T-helper 17 cell (primary cell): ENCODE data around the gene CIAO2B. TPM values are rescaled to one million over a fixed set of nuclear protein-coding genes. Genes with fewer than 3 reads are reported as not detected.
"Not testable (repeated sequence)": the region's sequence is repeated elsewhere in the genome, so short reads cannot be mapped to it uniquely, and the experiment has no call there.

ENCODE experiments used
- ATAC-seq: fragments of 150-1000 bp; cut with Tn5 transposase; 2 replicates; pipeline ENCODE4 v1.10.0; 2021; ENCODE audit warnings: mild to moderate bottlenecking, moderate library complexity
- DNase-seq, 3 donors: peaks; one replicate each; pipeline versions ENCODE4 v3.0.0 to v3.0.0-alpha.2; 2020 to 2021
- H3K9me3 ChIP-seq: one replicate; pipeline ENCODE4 v1.7.0; 2013; ENCODE audit warnings: low read length, mild to moderate bottlenecking; ENCODE audit not compliant: control insufficient read depth, poor library complexity, severe bottlenecking
- H3K27ac Mint-ChIP-seq: one replicate; pipeline ENCODE4 v1.8.0; 2022; ENCODE audit warnings: mild to moderate bottlenecking, moderate library complexity, mixed read lengths
- H3K27me3 Mint-ChIP-seq: one replicate; pipeline ENCODE4 v1.8.0; 2022; ENCODE audit warnings: mixed read lengths
- H3K36me3 Mint-ChIP-seq: one replicate; pipeline ENCODE4 v1.8.0; 2022; ENCODE audit warnings: low read depth, mixed read lengths
- H3K4me1 Mint-ChIP-seq: one replicate; pipeline ENCODE4 v1.8.0; 2022; ENCODE audit warnings: mild to moderate bottlenecking, mixed read lengths
- H3K4me3 Mint-ChIP-seq: one replicate; pipeline ENCODE4 v1.8.0; 2022; ENCODE audit warnings: mild to moderate bottlenecking, moderate library complexity, mixed read lengths
- total RNA-seq, 4 donors: library from RNA in 2 of 4; stranded (reverse) in 2 of 4; gene quantifications; one replicate each; pipeline ENCODE4 v1.2.3 and lab custom pipeline; 2022 to 2026

Gene CIAO2B
- total RNA-seq, 2 donors from 2014 or later = 50.3 to 51.0 TPM

- H3K36me3 Mint-ChIP-seq = no peaks in the 10 kb centered on the region
- H3K4me3 Mint-ChIP-seq = no peak overlapping the region
- ATAC-seq (no peak), DNase-seq (no peak)
- H3K27ac Mint-ChIP-seq = no peak overlapping the region
- H3K9me3 ChIP-seq = no peaks in the 10 kb centered on the region
- peaks cover 13% of the 10 kb centered on the region for H3K4me1 Mint-ChIP-seq
- no peaks in the 10 kb centered on the region for H3K27me3 Mint-ChIP-seq
Observed at GRCh38 chr16:66898933-66899309, 35.3 kb downstream of the CIAO2B start.

DNA sequence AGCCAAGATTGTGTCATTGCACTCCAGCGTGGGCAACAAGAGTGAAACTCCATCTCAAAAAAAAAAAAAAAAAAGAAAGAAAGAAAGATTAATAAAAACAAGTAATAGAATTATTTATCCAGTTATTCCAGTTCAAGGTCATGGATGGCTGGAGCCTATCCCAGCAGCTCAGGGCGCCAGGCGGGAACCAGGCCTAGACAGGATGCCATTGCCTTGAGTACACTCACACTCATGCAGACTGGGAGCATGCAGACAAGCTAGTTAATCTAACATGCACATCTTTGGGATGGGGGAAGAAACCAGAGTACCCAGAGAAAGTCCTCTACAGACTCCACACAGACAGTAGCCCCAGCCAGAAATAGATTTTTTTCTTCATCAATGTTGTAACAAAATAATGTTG lies 36.0 kb downstream of the CIAO2B start:
- Mint-ChIP-seq H3K4me1 (peaks cover 13% of the 10 kb centered on the region), H3K36me3 (no peaks in the 10 kb centered on the region), H3K27ac (no peak overlapping the region), H3K27me3 (no peaks in the 10 kb centered on the region), H3K4me3 (no peak overlapping the region)
- ATAC-seq = no peak
- no peaks in the 10 kb centered on the region for H3K9me3 ChIP-seq
- no peak for DNase-seq

GRCh38 chr16:66896682-66897081 lies 37.5 kb downstream of the CIAO2B start:
- H3K27ac Mint-ChIP-seq = not testable (repeated sequence)

GRCh38 chr16:66895999-66896398 lies 38.2 kb downstream of the CIAO2B start:
- no peak for ATAC-seq
- H3K27me3 Mint-ChIP-seq = no peaks in the 10 kb centered on the region
- DNase-seq = no peak
- peak overlapping the region; percentile 77 for H3K27ac Mint-ChIP-seq
- no peaks in the 10 kb centered on the region for H3K36me3 Mint-ChIP-seq
- H3K9me3 ChIP-seq = no peaks in the 10 kb centered on the region
- H3K4me1 Mint-ChIP-seq = peaks cover 17% of the 10 kb centered on the region
- H3K4me3 Mint-ChIP-seq = no peak overlapping the region

More at GRCh38 chr16:66896682-66897081, 37.5 kb downstream of the CIAO2B start:
- not testable (repeated sequence) for DNase-seq, H3K36me3 Mint-ChIP-seq, H3K27me3 Mint-ChIP-seq, ATAC-seq, H3K9me3 ChIP-seq, H3K4me3 Mint-ChIP-seq
- H3K4me1 Mint-ChIP-seq = peaks cover 17% of the 10 kb centered on the region

DNA sequence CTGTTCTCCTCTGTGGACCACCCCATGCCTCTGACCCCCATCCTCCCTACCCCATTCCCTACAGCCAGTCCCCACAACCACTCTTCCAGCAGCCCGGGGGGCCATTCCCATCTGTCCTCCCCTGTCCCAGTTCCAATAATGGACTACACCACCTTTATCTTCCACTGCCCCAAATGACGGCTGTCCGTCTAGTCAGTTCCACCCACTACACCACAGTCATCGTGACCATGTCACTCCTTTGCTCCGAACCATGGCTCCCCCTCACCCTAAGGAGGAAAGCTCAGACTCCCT lies 38.6 kb downstream of the CIAO2B start:
- no peak for ATAC-seq
- Mint-ChIP-seq H3K4me1 (peaks cover 17% of the 10 kb centered on the region), H3K4me3 (no peak overlapping the region), H3K27me3 (no peaks in the 10 kb centered on the region), H3K27ac (peak overlapping the region; percentile 77), H3K36me3 (no peaks in the 10 kb centered on the region)
- DNase-seq = no peak
- no peaks in the 10 kb centered on the region for H3K9me3 ChIP-seq

- Mint-ChIP-seq H3K36me3 (no peaks in the 10 kb centered on the region), H3K27me3 (no peaks in the 10 kb centered on the region), H3K4me1 (peaks cover 17% of the 10 kb centered on the region), H3K27ac (peak overlapping the region; percentile 77), H3K4me3 (no peak overlapping the region)
- DNase-seq (peak in 2 of 3 donors; percentile 14 to 39), ATAC-seq (peak; percentile 91)
- H3K9me3 ChIP-seq = no peaks in the 10 kb centered on the region
Observed at GRCh38 chr16:66894948-66895688, 39.1 kb downstream of the CIAO2B start.

- Mint-ChIP-seq H3K36me3 (no peaks in the 10 kb centered on the region), H3K4me3 (no peak overlapping the region), H3K27ac (no peak overlapping the region), H3K27me3 (no peaks in the 10 kb centered on the region), H3K4me1 (peaks cover 14% of the 10 kb centered on the region)
- DNase-seq (no peak), ATAC-seq (no peak)
- H3K9me3 ChIP-seq = no peaks in the 10 kb centered on the region
Observed at GRCh38 chr16:66894055-66894454, 40.1 kb downstream of the CIAO2B start.

DNA sequence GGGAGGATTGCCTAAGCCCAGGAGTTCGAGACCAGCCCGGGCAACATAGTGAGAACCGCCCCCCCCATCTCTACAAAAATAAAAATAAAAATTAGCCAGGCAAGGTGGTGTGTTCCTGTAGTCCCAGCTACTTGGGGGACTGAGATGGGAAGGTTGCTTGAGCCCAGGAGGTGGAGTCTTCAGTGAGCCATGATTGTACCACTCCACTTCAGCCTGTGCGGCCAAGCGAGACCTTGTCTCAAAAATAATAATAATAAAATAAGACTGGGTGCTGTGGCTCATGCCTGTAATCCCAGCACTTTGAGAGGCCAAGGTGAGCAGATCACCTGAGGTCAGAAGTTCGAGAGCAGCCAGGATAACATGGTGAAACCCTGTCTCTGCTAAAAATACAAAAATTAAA lies 42.4 kb downstream of the CIAO2B start:
- H3K4me3 Mint-ChIP-seq = no peak overlapping the region
- no peaks in the 10 kb centered on the region for H3K9me3 ChIP-seq
- no peak for ATAC-seq
- H3K4me1 Mint-ChIP-seq = peaks cover 27% of the 10 kb centered on the region
- DNase-seq = no peak
- no peaks in the 10 kb centered on the region for H3K27me3 Mint-ChIP-seq
- H3K36me3 Mint-ChIP-seq = no peaks in the 10 kb centered on the region
- no peak overlapping the region for H3K27ac Mint-ChIP-seq

DNA sequence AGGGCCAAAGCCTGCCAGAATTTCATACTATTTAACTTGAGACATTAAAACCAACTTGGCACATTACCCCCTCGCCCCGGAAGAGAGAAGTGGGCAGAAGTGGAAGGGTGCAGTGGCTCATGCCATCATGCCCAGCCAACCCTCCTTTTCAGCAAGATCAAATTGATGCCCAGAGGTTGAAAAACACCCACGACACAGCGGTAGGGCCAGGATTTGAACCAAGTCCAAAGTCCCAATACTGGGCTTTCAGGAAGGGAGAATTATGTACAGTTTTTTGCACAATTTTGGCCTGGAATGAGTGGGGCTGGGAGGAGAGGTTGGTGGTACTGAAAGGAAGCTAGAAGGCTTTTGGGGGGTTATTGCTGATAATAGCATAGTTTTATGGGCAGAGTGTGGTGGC lies 42.8 kb downstream of the CIAO2B start:
- DNase-seq (no peak), ATAC-seq (no peak)
- Mint-ChIP-seq H3K36me3 (no peaks in the 10 kb centered on the region), H3K4me3 (no peak overlapping the region), H3K27me3 (no peaks in the 10 kb centered on the region), H3K4me1 (peaks cover 30% of the 10 kb centered on the region), H3K27ac (no peak overlapping the region)
- no peaks in the 10 kb centered on the region for H3K9me3 ChIP-seq

- H3K4me3 Mint-ChIP-seq = no peak overlapping the region
- no peaks in the 10 kb centered on the region for H3K36me3 Mint-ChIP-seq
- H3K9me3 ChIP-seq = no peaks in the 10 kb centered on the region
- peaks cover 30% of the 10 kb centered on the region for H3K4me1 Mint-ChIP-seq
- ATAC-seq = no peak
- H3K27me3 Mint-ChIP-seq = no peaks in the 10 kb centered on the region
- no peak overlapping the region for H3K27ac Mint-ChIP-seq
- DNase-seq = no peak
Observed at GRCh38 chr16:66890799-66891198, 43.4 kb downstream of the CIAO2B start.

DNA sequence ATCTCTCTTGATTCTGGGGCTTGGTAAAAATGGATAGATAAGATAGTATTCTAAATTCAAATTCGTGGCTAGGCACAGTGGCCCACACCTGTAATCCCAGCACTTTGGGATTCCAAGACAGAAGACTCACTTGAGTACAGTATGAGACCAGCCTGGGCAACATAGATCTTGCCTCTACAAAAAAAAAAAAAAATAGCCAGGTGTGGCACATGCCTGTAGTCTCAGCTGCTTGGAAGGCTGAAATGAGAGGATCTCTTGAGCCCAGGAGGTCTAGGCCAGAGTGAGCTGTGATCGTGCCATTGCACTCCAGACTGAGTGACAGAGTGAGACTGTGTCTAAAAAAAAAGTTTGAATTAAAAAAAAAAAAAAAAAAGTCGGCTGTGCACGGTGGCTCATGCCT lies 44.6 kb downstream of the CIAO2B start:
- Mint-ChIP-seq H3K4me3 (no peak overlapping the region), H3K36me3 (no peaks in the 10 kb centered on the region), H3K27me3 (no peaks in the 10 kb centered on the region), H3K27ac (no peak overlapping the region), H3K4me1 (peaks cover 31% of the 10 kb centered on the region)
- no peak for ATAC-seq
- H3K9me3 ChIP-seq = no peaks in the 10 kb centered on the region
- no peak for DNase-seq

GRCh38 chr16:66888647-66889615 lies 45.3 kb downstream of the CIAO2B start:
- no peaks in the 10 kb centered on the region for H3K9me3 ChIP-seq
- H3K4me1 Mint-ChIP-seq = peaks cover 29% of the 10 kb centered on the region
- DNase-seq = no peak
- H3K27me3 Mint-ChIP-seq = no peaks in the 10 kb centered on the region
- H3K36me3 Mint-ChIP-seq = no peaks in the 10 kb centered on the region
- ATAC-seq = no peak
- peak overlapping the region; percentile 32 for H3K27ac Mint-ChIP-seq
- H3K4me3 Mint-ChIP-seq = no peak overlapping the region

GRCh38 chr16:66886914-66887313 lies 47.3 kb downstream of the CIAO2B start:
- H3K4me3 Mint-ChIP-seq = no peak overlapping the region

More at GRCh38 chr16:66886914-66887313, 47.3 kb downstream of the CIAO2B start:
- Mint-ChIP-seq H3K36me3 (no peaks in the 10 kb centered on the region), H3K4me1 (peaks cover 29% of the 10 kb centered on the region), H3K27ac (no peak overlapping the region), H3K27me3 (no peaks in the 10 kb centered on the region)
- H3K9me3 ChIP-seq = no peaks in the 10 kb centered on the region
- ATAC-seq (no peak), DNase-seq (no peak)
